ENCODE results near the gene AIFM1.

Gene AIFM1

DNA sequence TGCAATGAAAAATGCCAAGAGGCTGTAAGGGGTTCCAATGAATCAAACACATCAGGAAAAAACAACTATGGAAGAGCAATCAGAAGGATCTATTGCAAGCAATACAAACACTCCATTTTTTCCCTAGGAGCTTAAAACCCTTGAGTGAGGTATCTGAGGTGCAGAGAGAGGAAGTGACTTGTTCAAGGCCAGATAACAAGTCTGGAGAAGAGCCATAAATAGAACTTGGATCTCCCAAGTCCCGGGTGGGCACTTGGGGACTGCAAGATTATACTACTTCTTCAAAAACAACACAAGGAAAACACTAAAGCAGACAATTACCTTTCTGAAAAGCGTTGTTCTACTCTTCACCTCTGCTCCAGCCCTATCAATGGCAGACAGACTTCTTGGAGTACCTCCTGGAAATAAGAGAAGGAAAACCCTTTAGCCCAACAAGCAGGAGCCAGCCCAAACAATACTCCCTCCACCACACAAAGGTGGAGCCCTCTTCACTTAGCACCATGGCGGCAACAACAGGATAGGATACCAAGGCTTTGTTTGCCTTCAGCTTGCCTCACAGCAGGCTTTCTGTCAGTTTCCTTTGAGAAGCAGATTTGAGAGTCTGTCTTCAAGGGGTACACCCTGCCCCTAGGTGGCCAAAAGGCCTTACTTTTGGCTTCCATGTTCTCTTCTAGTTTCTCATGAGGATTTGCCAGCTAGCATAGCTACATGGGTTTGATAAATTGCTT, 26.0 kb downstream of the AIFM1 start:
- H3K36me3 ChIP-seq (ENCODE audit: control insufficient read depth in 1 of 2, insufficient read depth in 2 of 2, low read length in 2 of 2), result peaks cover 8 to 30% of the 10 kb centered on the region in 2 experiments
- no peak overlapping the region for H2BK12ac ChIP-seq (ENCODE audit: low read length)
- H2BK120ac ChIP-seq (ENCODE audit: insufficient read depth, low read length, poor library complexity), result no peak overlapping the region
- H3K4me3 ChIP-seq (ENCODE audit: low read depth, low read length), result no peak overlapping the region
- no CpG with 5 or more reads among the region's 3 CpGs for WGBS (ENCODE audit: extremely low coverage, insufficient coverage, insufficient read length)
- no peak overlapping the region for H4K91ac ChIP-seq (ENCODE audit: low read depth, low read length)
- no peak overlapping the region for H3K9ac ChIP-seq (ENCODE audit: low read length)
- no peaks in the 10 kb centered on the region for H3K4me1 ChIP-seq (ENCODE audit: control insufficient read depth in 1 of 2, insufficient read depth in 2 of 2, low read length in 2 of 2)
- no peak overlapping the region for H4K12ac ChIP-seq (ENCODE audit: low read depth, low read length)
- no peak overlapping the region for H3K4ac ChIP-seq (ENCODE audit: low read depth, low read length)
- no peak overlapping the region for H3K4me2 ChIP-seq (ENCODE audit: low read length)
- H3K18ac ChIP-seq (ENCODE audit: low read length), result no peak overlapping the region
- no peaks in the 10 kb centered on the region for H3K79me2 ChIP-seq (ENCODE audit: control insufficient read depth, insufficient read depth, low read length, poor library complexity)
- no peak overlapping the region for H4K8ac ChIP-seq (ENCODE audit: low read depth, low read length)
- no peaks in the 10 kb centered on the region for H3K27me3 ChIP-seq (ENCODE audit: insufficient read depth, low read length)
- no peak for DNase-seq
- no peak overlapping the region for H3K14ac ChIP-seq (ENCODE audit: low read length)
- no peak overlapping the region for H2AFZ ChIP-seq (ENCODE audit: insufficient read depth, low read length, poor library complexity)
- H3K23ac ChIP-seq (ENCODE audit: low read length), result no peak overlapping the region
- no peak overlapping the region for H3K27ac ChIP-seq (ENCODE audit: low read depth, low read length)
- no peak overlapping the region for H2AK5ac ChIP-seq (ENCODE audit: low read length)
- no peaks in the 10 kb centered on the region for H3K9me3 ChIP-seq (ENCODE audit: insufficient read depth, low read depth, low read length)
- H2BK5ac ChIP-seq (ENCODE audit: low read depth, low read length, poor library complexity), result no peak overlapping the region
- no peaks in the 10 kb centered on the region for H3K79me1 ChIP-seq (ENCODE audit: low read length)

DNA sequence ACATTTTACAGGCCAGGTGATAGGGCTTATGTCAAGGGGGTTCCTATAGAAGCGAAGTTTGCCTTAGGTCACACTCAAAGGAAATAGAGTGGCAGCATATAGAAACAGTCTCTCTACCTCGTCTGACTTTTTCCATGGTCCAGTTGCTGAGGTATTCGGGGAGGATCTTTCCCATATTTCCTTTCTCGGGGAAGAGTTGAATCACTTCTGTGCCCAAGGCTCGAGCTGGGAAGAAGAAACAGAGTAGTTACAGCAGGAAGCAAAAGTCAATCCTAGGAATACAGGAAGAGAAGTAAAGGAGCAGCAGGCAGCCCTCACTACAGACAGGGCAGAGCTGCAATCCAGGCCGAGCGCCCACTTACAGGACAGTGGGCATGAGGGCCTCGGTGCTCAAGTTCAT, 28.7 kb downstream of the AIFM1 start:
- no peak overlapping the region for H3K4me2 ChIP-seq (ENCODE audit: low read length)
- DNase-seq, result no peak
- no peak overlapping the region for H2BK12ac ChIP-seq (ENCODE audit: low read length)
- no peaks in the 10 kb centered on the region for H3K4me1 ChIP-seq (ENCODE audit: control insufficient read depth in 1 of 2, insufficient read depth in 2 of 2, low read length in 2 of 2)
- peaks cover 9 to 29% of the 10 kb centered on the region in 2 experiments for H3K36me3 ChIP-seq (ENCODE audit: control insufficient read depth in 1 of 2, insufficient read depth in 2 of 2, low read length in 2 of 2)
- H3K79me1 ChIP-seq (ENCODE audit: low read length), result no peaks in the 10 kb centered on the region
- no peak overlapping the region for H3K4ac ChIP-seq (ENCODE audit: low read depth, low read length)
- H4K8ac ChIP-seq (ENCODE audit: low read depth, low read length), result no peak overlapping the region
- no peak overlapping the region for H3K18ac ChIP-seq (ENCODE audit: low read length)
- no peaks in the 10 kb centered on the region for H3K9me3 ChIP-seq (ENCODE audit: insufficient read depth, low read depth, low read length)
- no peak overlapping the region for H3K9ac ChIP-seq (ENCODE audit: low read length)
- WGBS (ENCODE audit: extremely low coverage, insufficient coverage, insufficient read length), result no CpG with 5 or more reads among the region's 8 CpGs
- H2BK5ac ChIP-seq (ENCODE audit: low read depth, low read length, poor library complexity), result no peak overlapping the region
- no peak overlapping the region for H4K91ac ChIP-seq (ENCODE audit: low read depth, low read length)
- no peaks in the 10 kb centered on the region for H3K27me3 ChIP-seq (ENCODE audit: insufficient read depth, low read length)
- no peak overlapping the region for H3K14ac ChIP-seq (ENCODE audit: low read length)
- H4K12ac ChIP-seq (ENCODE audit: low read depth, low read length), result no peak overlapping the region
- no peak overlapping the region for H2BK120ac ChIP-seq (ENCODE audit: insufficient read depth, low read length, poor library complexity)
- H3K23ac ChIP-seq (ENCODE audit: low read length), result no peak overlapping the region
- H3K27ac ChIP-seq (ENCODE audit: low read depth, low read length), result no peak overlapping the region
- no peak overlapping the region for H3K4me3 ChIP-seq (ENCODE audit: low read depth, low read length)
- H3K79me2 ChIP-seq (ENCODE audit: control insufficient read depth, insufficient read depth, low read length, poor library complexity), result no peaks in the 10 kb centered on the region
- no peak overlapping the region for H2AFZ ChIP-seq (ENCODE audit: insufficient read depth, low read length, poor library complexity)
- no peak overlapping the region for H2AK5ac ChIP-seq (ENCODE audit: low read length)

DNA sequence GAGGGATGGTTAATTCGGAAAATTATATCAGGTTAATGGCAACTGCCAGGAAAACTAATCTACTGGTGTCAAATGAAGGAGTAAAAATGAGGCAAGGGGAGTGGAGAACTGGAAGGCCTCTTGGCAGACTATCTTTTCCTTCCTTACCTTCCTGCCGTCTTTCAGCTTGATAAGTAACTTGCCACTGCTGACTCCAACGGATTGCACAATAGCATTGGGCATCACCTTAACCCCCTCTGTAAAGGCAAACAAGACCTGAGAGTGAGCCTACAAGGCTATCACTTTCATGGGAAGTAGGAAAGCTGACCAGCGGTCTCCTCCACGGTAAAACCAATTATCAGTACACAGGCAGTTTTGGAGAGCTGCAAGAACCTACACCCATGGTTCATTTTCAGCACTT, 29.1 kb downstream of the AIFM1 start:
- no peak overlapping the region for H3K14ac ChIP-seq (ENCODE audit: low read length)
- WGBS (ENCODE audit: extremely low coverage, insufficient coverage, insufficient read length), result no CpG with 5 or more reads among the region's 5 CpGs
- H2AK5ac ChIP-seq (ENCODE audit: low read length), result no peak overlapping the region
- H2BK12ac ChIP-seq (ENCODE audit: low read length), result no peak overlapping the region
- H3K79me2 ChIP-seq (ENCODE audit: control insufficient read depth, insufficient read depth, low read length, poor library complexity), result no peaks in the 10 kb centered on the region
- no peaks in the 10 kb centered on the region for H3K27me3 ChIP-seq (ENCODE audit: insufficient read depth, low read length)
- H2BK5ac ChIP-seq (ENCODE audit: low read depth, low read length, poor library complexity), result no peak overlapping the region
- H3K18ac ChIP-seq (ENCODE audit: low read length), result no peak overlapping the region
- H4K12ac ChIP-seq (ENCODE audit: low read depth, low read length), result no peak overlapping the region
- no peak for DNase-seq
- no peak overlapping the region for H4K91ac ChIP-seq (ENCODE audit: low read depth, low read length)
- no peak overlapping the region for H3K27ac ChIP-seq (ENCODE audit: low read depth, low read length)
- no peaks in the 10 kb centered on the region for H3K79me1 ChIP-seq (ENCODE audit: low read length)
- H3K9ac ChIP-seq (ENCODE audit: low read length), result no peak overlapping the region
- H2AFZ ChIP-seq (ENCODE audit: insufficient read depth, low read length, poor library complexity), result no peak overlapping the region
- H3K4ac ChIP-seq (ENCODE audit: low read depth, low read length), result no peak overlapping the region
- no peaks in the 10 kb centered on the region for H3K9me3 ChIP-seq (ENCODE audit: insufficient read depth, low read depth, low read length)
- peaks cover 9 to 31% of the 10 kb centered on the region in 2 experiments for H3K36me3 ChIP-seq (ENCODE audit: control insufficient read depth in 1 of 2, insufficient read depth in 2 of 2, low read length in 2 of 2)
- H4K8ac ChIP-seq (ENCODE audit: low read depth, low read length), result no peak overlapping the region
- H2BK120ac ChIP-seq (ENCODE audit: insufficient read depth, low read length, poor library complexity), result no peak overlapping the region
- no peak overlapping the region for H3K23ac ChIP-seq (ENCODE audit: low read length)
- H3K4me2 ChIP-seq (ENCODE audit: low read length), result no peak overlapping the region
- H3K4me1 ChIP-seq (ENCODE audit: control insufficient read depth in 1 of 2, insufficient read depth in 2 of 2, low read length in 2 of 2), result no peaks in the 10 kb centered on the region
- H3K4me3 ChIP-seq (ENCODE audit: low read depth, low read length), result no peak overlapping the region

DNA sequence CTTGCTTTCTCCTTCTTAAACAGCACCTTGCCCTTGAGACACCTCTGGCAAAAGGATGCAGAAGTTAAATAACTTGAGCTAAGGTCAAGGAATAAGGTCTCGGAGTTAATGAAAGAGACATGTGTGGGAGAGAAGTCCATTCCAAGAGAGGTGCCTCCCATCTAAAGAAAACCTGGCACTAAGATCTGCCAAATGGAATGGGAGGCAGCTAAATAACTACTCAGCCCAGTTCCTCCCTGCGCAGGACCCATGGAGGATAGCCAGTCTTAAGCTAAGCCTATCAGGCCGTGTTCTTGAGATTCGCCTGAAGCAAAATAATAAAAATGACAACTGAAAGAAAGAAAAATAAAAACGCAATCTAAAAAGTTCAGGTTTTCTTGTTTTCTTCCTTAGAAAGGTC, 34.7 kb downstream of the AIFM1 start:
- Histone ChIP-seq H2BK12ac (ENCODE audit: low read length) (no peak overlapping the region), H3K9me3 (ENCODE audit: insufficient read depth, low read depth, low read length) (no peaks in the 10 kb centered on the region), H3K79me1 (ENCODE audit: low read length) (peaks cover under 1% of the 10 kb centered on the region), H2BK120ac (ENCODE audit: insufficient read depth, low read length, poor library complexity) (no peak overlapping the region), H3K36me3 (ENCODE audit: control insufficient read depth in 1 of 2, insufficient read depth in 2 of 2, low read length in 2 of 2) (peaks cover 17 to 29% of the 10 kb centered on the region in 2 experiments), H2BK5ac (ENCODE audit: low read depth, low read length, poor library complexity) (no peak overlapping the region), H4K91ac (ENCODE audit: low read depth, low read length) (no peak overlapping the region), H3K23ac (ENCODE audit: low read length) (no peak overlapping the region), H3K18ac (ENCODE audit: low read length) (no peak overlapping the region), H4K8ac (ENCODE audit: low read depth, low read length) (no peak overlapping the region), H2AK5ac (ENCODE audit: low read length) (no peak overlapping the region), H3K4me3 (ENCODE audit: low read depth, low read length) (no peak overlapping the region), H3K4ac (ENCODE audit: low read depth, low read length) (no peak overlapping the region), H3K27me3 (ENCODE audit: insufficient read depth, low read length) (no peaks in the 10 kb centered on the region), H3K79me2 (ENCODE audit: control insufficient read depth, insufficient read depth, low read length, poor library complexity) (peaks cover under 1% of the 10 kb centered on the region), H3K27ac (ENCODE audit: low read depth, low read length) (no peak overlapping the region), H2AFZ (ENCODE audit: insufficient read depth, low read length, poor library complexity) (no peak overlapping the region), H4K12ac (ENCODE audit: low read depth, low read length) (no peak overlapping the region), H3K9ac (ENCODE audit: low read length) (no peak overlapping the region), H3K4me2 (ENCODE audit: low read length) (no peak overlapping the region), H3K14ac (ENCODE audit: low read length) (no peak overlapping the region), H3K4me1 (ENCODE audit: control insufficient read depth in 1 of 2, insufficient read depth in 2 of 2, low read length in 2 of 2) (peaks cover 1% of the 10 kb centered on the region in 2 experiments)
- no peak for DNase-seq
- WGBS (ENCODE audit: extremely low coverage, insufficient coverage, insufficient read length), result no CpG with 5 or more reads among the region's 5 CpGs
